ENCODE data around the gene TRNAU1AP.
"Not testable (repeated sequence)": the region's sequence is repeated elsewhere in the genome, so short reads cannot be mapped to it uniquely, and the experiment has no call there.

TRNAU1AP gene

DNA sequence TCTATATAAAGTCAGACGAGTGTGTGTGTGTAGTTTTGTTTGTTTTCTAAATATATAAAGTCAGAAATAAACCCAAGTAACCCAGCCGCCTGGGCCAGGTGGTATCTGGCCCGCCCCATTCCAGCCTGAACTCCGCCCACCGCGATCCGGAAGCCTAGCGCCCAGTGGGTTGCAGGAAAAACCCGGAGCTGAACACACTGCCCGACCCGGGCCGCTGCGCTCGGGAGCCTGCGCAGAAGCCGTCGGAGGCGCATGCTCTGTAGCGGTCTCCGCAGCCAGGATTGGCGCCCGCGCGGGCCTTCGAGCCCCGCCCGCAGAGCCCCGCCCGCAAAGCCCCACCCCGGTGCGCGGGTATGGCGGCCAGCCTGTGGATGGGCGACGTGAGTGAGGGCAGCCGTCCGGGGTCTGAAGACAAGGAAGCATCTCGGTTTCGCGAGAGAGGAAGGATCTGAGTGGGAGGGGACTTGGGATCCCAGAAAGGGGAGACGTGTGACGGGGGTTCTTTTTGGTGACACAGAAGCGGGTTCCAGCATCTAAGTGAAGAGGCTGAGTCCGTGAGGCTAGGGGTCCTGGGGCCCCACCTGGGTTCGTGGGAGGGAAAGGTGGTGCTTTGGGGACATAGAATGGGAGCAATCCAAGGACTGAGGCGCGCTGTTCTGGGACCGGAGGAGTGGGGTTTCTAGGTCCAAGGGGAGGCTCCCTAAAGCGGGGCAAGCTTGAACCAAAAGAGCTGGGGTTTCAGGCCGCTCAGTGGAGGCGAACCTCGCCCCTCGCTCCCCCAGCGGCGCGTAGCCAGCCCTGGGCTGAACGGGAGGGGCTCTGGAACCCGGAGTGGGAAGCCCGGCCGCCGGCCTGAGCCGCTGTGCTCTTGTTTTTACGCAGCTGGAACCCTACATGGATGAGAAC, at the start of gene TRNAU1AP:
Gene TRNAU1AP, plus strand, starts transcription at position 328 of the 906 bp plus-strand sequence. Its CDS starts 26 bp downstream, at position 354.
- peak; percentile 96 to 97 for DNase-seq (ENCODE audit: low read depth in 2 of 2)

DNA sequence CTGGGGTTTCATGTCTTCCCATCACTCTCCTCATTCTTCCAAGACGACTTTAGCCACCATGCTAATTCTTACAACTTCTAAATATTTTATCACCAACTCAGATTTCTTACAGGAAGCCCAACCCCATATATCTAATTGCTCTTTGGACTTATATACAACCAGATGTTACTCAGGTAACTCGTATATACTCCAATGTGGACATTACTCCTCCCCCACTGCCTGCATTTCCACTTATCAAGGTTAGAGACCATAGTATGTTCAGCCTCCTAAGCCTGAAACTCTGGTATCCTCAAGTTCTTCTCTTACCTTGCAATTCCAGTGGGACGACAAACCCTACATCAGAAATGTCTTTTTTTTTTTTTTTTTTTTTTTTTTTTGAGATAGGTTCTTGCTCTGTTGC, 49.8 kb upstream of the TRNAU1AP start:
- no peak for DNase-seq (ENCODE audit: low read depth in 2 of 2)

DNA sequence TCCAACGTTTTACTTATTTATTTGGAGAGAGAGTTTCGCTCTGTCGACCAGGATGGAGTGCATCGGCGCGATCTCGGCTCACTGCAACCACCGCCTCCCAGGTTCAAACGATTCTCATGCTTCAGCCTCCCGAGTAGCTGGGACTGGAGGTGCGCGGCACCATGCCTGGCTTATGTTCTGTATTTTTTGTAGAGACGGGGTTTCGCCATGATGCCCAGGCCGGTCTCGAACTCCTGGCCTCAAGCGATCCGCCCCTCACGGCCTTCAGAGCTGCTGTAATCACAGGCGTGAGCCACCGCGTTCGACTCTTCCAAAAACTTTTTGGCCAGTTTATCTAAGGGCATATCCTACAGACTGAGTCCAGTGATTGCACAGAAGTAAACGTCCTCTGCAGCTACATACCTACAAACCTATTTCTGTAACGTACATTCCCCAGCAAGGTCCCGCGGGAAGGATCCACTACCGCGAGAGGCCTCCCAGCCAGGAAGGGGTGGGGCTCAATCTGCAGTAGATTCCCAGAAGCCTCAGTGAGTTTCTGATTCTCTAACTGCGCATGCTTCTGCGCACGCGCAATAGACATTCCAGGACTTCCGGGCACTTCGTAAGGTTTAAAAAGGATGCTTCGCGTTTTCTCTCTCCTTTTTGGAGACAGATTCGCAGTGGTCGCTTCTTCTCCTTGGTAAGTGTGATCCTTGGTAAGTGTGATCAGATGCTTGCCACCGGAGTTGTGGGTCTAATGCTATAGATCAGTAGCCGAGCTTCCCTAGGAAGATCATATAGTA, 47.3 kb upstream of the TRNAU1AP start, which contains the start of gene RCC1:
Gene RCC1, plus strand, starts transcription at position 638 of the 782 bp plus-strand sequence. CDS start 23,824 bp downstream, outside the sequence.
- peak; percentile 85 to 88 for DNase-seq (ENCODE audit: low read depth in 2 of 2)

DNA sequence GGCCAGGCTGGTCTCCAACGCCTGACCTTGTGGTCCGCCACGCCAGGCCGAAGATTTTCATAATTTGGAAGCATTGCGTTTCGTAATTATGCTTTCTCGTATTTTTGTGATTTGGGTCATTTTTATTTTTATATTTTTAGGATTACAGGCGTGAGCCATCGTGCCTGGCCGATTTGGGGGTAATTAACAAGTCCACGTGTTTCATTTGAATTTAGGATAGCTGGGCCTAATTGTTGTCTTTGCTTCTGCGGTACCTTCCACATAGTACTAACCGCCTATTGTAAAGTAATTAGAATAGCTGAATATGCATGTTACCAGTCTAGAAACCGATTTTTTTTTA, 46.0 kb upstream of the TRNAU1AP start:
- no peak for DNase-seq (ENCODE audit: low read depth in 2 of 2)

DNA sequence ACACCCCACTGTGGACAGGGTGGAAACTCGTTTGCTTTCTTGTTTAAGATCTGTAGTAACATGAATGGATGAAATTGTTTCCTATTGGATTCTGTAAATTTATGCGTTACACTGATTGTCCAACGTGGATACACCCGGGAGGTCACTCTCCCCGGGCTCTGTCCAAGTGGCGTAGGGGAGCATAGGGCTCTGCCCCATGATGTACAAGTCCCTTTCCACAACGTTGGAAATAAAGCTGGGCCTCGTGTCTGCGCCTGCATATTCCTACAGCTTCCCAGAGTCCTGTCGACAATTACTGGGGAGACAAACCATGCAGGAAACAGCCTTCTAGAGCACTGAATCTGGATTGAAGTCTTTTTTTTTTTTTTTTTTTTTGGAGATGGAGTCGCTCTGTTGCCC, 45.6 kb upstream of the TRNAU1AP start:
- no peak for DNase-seq (ENCODE audit: low read depth in 2 of 2)

DNA sequence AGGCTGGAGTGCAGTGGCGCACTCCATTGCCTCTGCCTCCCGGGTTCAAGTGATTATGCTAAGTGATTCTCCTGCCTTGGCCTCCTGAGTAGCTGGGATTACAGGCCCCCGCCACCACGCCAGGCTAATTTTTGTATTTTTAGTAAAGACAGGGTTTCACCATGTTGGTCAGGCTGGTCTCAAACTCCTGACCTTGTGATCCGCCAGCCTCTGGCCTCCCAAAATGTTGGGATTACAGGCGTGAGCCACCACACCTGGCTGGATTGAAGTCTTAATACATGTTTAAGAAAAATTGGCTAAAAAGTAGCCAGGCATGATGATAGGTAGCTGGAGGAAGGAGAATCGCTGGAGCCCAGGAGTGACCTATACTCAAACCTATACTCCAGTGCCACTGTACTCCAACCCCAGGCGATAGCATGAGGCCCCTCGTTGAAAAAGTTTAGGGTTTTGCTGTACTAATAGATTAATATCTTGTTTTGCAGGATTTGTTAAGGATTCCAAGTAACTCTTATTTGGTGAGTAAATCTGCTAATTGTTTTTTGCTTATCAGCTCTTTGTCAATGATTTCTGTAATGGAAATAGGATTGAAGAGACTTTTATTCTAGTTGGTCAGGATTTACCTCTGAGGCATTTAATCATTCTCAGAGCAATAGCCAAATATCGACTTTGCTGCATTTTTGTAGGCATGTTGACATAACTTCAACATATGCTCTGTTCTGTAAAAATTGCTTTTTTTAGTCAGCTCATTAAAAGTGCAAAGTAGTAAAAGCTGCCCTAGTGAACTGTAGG, 45.0 kb upstream of the TRNAU1AP start:
- no peak for DNase-seq (ENCODE audit: low read depth in 2 of 2)

DNA sequence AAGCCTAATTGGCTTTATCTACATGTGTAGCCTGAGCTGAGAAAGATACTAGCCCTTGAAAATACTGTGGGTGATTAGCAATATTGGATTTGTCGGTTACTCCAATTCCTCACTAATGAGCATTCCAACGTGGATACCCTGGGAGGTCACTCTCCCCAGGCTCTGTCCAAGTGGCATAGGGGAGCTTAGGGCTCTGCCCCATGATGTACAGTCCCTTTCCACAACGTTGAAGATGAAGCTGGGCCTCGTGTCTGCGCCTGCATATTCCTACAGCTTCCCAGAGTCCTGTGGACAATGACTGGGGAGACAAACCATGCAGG, 44.5 kb upstream of the TRNAU1AP start:
- no peak for DNase-seq (ENCODE audit: low read depth in 2 of 2)

DNA sequence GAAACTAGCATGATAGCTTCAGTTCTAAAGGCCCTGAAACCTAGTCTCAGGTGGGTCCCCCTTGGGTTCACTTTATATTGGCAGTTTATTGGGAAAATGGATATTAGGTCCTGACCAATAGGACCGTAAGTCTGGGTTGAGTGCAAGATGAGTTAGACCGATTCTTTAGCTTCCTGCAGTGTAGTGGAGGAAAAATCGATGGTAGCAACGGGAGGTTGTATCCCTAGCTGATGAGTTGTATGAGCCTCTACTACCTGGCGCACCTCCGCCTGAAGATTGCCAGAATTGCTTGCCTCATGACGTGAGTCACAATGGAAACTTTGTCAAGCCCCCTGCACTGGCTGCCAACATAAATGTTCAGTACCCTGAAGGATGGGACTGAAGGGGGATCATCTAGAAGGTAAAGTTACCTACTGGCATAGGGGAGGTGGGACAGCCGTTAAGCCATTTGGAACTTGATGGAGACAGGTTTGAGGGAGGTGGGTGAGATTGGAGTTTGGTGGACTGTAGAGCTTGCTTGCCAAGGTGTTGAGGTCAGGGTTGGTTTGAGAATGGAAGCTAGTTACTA, 43.1 kb upstream of the TRNAU1AP start:
- no peak for DNase-seq (ENCODE audit: low read depth in 2 of 2)

DNA sequence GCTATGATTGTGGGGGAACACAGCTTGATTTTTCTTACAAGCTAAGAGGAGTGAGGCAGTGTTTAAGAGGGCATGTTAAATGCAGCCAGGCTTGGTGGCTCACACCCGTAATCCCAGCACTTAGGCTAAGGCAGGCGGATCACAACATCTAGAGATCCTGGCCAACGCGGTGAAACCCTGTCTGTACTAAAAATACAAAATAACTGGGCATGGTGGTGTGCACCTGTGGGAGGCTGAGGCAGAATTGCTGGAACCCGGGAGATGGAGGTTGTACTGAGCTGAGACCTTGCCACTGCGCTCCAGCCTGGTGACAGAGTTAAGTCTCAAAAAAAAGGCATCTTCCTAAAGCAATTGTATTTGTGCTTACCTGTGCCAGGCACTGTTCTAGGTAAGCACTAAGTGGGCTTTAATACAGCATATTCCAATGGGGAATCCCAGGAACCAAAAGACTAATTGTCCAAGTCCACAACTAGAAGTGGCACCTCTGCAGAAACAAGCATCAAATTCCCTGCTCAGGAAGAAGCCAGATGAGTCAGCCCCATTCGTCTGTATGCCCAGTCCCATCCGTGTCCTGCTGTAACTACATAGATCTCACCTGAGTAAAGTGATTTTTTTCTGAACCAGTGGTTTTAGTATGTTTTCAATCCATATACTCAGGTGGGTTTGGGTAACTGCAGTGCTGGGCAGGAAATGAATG, 42.5 kb upstream of the TRNAU1AP start:
- DNase-seq (ENCODE audit: low read depth in 2 of 2) = no peak

DNA sequence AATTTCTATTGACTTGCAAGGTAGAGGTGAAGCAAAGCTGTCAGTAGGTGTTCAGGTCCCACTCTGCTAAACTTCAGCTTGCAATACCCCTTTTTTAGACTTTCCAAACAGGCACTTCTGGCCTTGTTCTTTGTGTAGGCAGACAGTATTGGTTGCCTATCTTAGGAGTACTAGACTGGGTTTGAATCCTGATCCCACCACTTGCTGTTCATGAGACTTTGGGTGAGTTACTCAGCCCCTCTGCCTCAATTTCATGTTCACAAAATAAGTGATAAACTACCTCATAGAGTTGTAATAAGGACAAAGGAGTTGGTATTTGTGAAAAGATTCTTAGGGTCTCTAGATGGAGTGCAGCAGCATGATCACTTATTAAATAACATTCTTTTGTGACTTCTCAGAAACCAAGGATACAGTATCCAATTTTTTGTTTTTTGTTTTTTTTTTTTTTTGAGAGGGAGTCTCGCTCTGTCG, 41.9 kb upstream of the TRNAU1AP start:
- DNase-seq (ENCODE audit: low read depth in 2 of 2) = no peak

DNA sequence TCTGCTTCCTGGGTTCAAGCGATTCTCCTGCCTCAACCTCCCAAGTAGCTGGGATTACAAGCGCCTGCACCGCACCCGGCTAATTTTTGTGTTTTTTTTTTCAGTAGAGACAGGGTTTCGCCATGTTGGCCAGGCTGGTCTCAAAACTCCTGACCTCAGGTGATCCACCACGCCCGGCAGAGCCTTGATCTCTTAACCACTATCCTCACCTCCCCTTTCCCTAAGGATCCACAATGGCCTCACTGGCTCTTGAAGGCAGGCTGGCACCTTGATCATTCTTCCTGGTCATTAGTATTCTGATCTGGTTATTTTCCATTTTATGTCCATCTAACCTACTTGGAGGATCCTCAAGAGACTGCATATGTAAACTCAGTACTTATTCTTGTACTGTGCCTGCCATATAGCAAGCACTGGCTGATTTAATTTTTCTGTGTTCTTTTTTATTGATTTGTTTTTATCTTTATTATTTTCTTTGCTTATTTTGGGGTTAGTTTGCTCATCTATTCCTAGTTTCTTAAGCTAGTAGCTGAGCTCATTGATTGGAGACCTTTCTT, 40.8 kb upstream of the TRNAU1AP start:
- DNase-seq (ENCODE audit: low read depth in 2 of 2) = no peak

DNA sequence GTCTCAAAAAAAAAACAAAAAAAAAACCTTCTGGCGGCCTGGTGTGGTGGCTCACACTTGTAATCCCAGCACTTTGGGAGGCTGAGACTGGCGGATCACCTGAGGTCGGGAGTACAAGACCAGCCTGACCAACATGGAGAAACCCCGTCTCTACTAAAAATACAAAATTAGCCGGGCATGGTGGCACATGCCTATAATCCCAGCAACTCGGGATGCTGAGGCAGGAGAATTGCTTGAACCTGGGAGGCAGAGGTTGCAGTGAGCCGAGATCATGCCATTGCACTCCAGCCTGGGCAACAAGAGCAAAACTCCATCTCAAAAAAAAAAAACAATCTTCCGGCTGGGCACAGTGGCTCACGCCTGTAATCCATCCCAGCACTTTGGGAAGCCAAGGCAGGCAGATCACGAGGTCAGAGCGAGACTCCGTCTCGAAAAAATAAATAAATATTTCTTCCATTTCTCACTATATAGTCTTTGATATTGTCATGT, 38.4 kb upstream of the TRNAU1AP start:
- not testable (repeated sequence) for DNase-seq (ENCODE audit: low read depth in 2 of 2)

DNA sequence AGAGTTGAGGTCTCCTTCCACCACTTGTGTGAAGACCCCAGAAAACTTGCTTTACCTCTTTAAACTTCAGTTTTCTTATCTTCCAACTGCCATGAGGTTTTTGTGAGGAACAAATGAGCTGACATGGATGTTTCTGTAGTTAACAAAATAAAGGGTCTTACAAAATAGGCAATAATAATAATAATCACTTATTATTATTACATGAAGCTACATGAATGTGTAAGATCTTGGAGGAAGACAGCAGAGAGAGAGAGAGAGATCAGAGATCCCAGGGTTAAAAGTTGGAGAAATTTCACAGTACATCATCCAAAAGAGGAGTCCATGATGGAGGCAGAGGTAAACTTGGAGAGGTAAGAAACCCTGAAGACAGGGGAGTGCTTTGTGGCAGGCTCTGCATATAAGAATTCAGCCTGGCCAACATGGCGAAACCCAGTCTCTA, 36.3 kb upstream of the TRNAU1AP start:
- no peak for DNase-seq (ENCODE audit: low read depth in 2 of 2)

DNA sequence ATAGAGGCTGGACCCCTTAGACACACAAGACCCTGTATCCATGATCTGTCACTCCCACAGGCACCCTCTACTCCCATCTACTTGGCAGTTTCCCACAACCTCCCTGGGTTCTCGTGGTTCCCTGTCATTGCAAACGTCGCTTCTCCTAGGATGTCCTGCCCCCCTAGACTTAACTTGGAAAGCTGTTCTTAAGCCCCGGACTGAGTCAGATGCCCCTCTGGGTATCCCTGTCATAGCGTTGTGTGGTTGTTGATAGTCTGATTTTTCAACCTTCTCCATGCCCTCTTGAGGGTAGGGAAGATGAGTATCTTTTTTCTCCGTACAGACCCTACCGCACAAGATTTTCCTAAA, 35.3 kb upstream of the TRNAU1AP start:
- DNase-seq (ENCODE audit: low read depth in 2 of 2) = no peak

DNA sequence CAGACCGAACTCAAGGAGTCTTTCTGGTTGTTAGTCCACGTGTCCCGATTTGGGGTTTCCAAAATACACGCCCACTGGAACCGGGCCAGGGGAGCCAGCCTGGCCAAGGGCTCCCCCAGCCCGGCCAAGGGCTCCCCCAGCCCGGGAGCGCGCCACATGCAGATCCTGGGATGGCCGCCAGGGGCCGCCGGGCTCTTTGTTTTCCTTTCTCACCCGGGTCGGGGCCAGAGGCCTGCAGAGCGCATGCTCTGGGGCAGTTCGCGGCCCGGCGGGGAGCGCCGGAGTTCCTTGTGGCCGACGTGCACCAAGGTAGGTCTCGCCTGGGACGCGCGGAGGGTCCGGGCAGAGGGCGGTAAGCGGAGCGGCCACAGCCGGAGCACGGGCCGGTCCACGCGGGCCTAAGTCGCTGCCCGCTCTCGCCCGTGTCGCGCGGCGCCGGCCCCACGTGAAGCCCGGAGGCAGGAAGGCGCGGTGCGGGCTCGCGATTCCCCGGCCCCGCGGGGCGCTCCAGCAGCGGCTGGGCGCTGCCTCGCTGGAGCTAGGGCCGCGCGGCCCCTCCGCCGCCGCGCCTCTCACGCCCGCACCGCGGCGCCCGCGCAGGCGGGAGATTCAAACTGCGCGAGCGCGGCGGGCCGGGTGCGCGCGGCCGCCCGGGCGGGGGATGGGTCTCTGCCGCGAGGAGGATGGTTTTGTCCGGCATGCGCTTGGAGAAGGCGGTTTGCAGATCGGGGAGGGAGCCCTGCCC, 34.7 kb upstream of the TRNAU1AP start:
- peak; percentile 87 to 88 for DNase-seq (ENCODE audit: low read depth in 2 of 2)

DNA sequence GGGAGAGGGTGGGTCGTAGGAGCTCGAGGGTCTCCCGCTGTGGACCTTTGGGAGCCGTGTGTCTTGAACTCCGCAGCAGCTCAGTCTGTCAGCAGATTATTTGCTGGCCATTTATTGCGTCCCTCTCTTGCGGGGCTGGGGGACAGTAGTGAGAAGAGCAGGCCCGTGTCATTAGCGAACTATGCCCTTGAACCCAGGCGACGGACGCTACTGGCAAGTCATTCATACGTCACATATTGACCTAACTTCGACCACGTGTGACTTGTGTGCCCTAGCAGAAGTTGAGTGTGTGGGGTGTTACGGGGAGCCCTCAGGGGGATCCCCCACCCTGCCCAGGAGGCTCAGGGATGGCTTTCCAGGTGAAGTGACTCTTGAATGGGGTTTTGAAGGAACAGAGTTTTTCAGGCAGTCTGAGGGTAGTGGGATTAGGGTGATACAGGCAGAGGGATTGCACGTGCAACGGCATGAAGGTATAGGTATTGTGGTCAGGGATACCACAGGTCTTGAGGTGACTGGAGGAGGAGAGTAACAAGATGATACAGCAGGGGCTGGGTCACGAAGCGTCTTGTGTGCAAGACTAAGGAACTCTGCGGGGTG, 34.0 kb upstream of the TRNAU1AP start:
- DNase-seq (ENCODE audit: low read depth in 2 of 2) = no peak

DNA sequence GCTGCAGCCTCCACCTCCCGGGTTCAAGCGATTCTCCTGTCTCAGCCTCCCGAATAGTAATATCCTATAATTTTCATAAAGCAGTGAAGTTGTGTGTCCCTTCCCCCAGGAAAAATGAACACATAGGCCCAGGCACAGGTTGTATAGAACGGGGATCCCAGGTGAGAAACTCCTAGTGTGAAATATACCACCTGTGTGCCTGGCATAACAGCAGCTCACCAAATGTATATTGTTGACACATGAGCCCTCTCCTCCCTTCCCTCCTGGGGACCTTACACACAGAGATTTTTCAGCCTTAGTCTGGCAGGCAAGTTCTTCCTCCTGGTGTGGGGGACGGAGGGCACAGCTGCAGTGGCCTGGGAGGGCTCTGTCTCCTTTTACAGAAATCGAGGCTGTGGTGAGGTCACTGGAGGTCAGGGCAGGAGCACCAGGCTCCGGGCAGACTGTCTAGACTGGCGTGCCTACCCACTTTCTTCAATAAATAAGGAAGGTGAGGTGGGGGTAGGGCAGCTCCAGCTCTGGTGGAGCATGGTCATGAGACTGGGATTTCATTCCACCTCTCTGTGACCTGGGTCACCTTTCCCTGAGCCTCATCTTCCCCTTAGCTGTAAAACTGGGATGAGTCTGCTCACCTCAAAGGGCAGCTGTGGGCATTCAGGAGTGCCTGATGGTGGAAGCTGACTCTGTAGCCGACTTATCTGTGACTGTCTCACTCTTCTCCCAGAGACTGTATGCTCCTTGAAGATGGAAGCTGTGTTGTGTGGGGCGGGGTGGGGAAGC, 32.7 kb upstream of the TRNAU1AP start:
- no peak for DNase-seq (ENCODE audit: low read depth in 2 of 2)

DNA sequence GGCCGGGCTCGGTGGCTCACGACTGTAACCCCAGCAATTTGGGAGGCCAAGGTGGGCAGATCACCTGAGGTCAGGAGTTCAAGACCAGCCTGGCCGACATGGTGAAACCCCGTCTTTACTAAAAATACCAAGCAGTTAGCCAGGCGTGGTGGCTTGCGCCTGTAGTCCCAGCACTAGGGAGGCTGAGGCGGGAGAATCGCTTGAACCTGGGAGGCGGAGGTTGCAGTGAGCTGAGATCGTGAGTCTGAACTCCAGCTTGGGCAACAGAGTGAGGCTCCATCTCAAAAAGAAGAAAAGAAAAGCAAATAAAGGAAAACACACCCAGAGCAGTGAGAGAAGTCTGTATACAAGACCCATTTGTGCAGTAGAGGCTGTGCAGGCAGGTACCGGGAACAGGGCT, 32.1 kb upstream of the TRNAU1AP start:
- DNase-seq (ENCODE audit: low read depth in 2 of 2) = not testable (repeated sequence)
